Activated T-cell treated with anti-CD3 and anti-CD28 coated beads, Interleukin-2, amount 50 U/mL, for 24 hours (primary cell): ENCODE measurements around the gene NEURL3.

Source experiments
- DNase-seq: peaks from one replicate; pipeline ENCODE4 v3.0.0-alpha.2; 2020
- H3K27ac Mint-ChIP-seq: 2 replicates; pipeline ENCODE4 v1.8.0; 2020; ENCODE audit warnings: mild to moderate bottlenecking, mixed read lengths
- H3K27me3 Mint-ChIP-seq: 2 replicates; pipeline ENCODE4 v1.8.0; 2020; ENCODE audit warnings: mixed read lengths
- H3K36me3 Mint-ChIP-seq: 2 replicates; pipeline ENCODE4 v1.8.0; 2020; ENCODE audit warnings: low read depth, mixed read lengths
- H3K4me1 Mint-ChIP-seq: 2 replicates; pipeline ENCODE4 v1.8.0; 2020; ENCODE audit warnings: low read depth, mixed read lengths
- H3K4me3 Mint-ChIP-seq: 2 replicates; pipeline ENCODE4 v1.8.0; 2020; ENCODE audit warnings: mild to moderate bottlenecking, moderate library complexity, mixed read lengths
- H3K9me3 Mint-ChIP-seq: 2 replicates; pipeline ENCODE4 v1.8.0; 2020; ENCODE audit warnings: mixed read lengths

The NEURL3 gene

DNA sequence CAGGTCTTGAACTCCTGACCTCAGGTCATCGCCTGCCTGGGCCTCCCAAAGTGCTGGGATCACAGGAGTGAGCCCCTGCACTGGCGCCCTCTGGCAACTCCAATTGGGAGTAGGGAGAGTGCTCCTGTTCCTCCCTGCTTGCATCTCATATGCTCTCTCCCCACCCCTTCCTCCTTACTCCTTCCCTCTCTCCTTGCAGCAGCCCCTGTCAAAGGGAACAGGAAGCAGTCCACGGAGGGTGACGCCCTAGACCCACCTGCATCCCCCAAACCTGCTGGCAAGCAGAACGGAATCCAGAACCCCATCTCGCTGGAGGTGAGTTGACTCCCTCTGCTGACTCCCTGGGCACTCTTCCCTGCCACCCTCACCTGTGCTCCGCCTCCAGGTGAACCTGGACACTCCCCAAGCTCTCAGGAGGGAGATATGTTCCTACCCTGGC, 42.1 kb upstream of the NEURL3 start:
- peak overlapping the region; percentile 78 for H3K27ac Mint-ChIP-seq
- H3K4me1 Mint-ChIP-seq: peaks cover 60% of the 10 kb centered on the region
- H3K9me3 Mint-ChIP-seq: no peaks in the 10 kb centered on the region
- no peak for DNase-seq
- peaks cover 94% of the 10 kb centered on the region for H3K36me3 Mint-ChIP-seq
- no peak overlapping the region for H3K4me3 Mint-ChIP-seq
- no peaks in the 10 kb centered on the region for H3K27me3 Mint-ChIP-seq

DNA sequence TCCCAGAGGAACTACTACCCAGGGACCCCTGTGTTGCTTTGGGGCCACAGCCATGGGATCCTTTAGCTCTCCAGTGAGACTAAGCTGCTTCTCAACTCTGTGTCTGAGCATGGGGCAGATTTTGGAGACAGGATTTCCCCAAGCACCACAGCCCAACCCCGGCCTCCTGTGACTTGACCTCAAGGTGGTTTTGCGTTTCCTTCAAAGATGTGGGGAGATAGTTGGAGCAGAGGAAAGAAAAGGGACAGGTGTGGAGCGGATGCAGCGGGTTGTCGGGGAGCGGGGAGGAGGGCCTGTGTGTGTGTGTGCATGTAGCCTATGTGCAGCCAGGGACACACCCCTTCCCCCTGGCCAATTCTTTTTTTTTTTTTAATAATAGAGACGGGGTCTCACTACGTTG, 41.6 kb upstream of the NEURL3 start:
- H3K27me3 Mint-ChIP-seq: no peaks in the 10 kb centered on the region
- H3K27ac Mint-ChIP-seq: peak overlapping the region; percentile 90
- H3K9me3 Mint-ChIP-seq: no peaks in the 10 kb centered on the region
- H3K4me3 Mint-ChIP-seq: no peak overlapping the region
- peaks cover 94% of the 10 kb centered on the region for H3K36me3 Mint-ChIP-seq
- peak; percentile 37 for DNase-seq
- H3K4me1 Mint-ChIP-seq: peaks cover 62% of the 10 kb centered on the region

DNA sequence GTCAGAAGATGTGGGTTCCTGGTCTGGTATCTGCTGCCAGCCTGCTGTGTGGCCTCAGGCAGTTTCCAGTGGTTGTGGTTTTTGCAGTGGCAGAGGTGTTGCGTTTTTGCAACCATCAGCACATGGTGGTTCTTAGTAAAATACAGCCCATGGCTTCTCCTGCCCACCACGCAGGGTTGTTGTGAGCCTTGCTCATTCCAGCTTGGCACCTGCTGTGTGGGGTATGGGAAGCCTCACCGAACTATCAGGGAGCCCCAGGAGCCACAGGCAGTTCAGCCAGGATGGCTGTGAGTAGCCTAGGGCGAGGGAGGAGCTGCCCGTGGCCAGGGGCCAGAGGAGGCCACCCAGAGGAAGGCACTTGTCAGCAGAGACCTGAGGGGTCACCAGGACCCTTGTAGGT, 41.2 kb upstream of the NEURL3 start:
- Mint-ChIP-seq H3K27ac (peak overlapping the region; percentile 90), H3K4me1 (peaks cover 67% of the 10 kb centered on the region), H3K27me3 (no peaks in the 10 kb centered on the region), H3K9me3 (no peaks in the 10 kb centered on the region), H3K4me3 (peak overlapping the region; percentile 45), H3K36me3 (peaks cover 95% of the 10 kb centered on the region)
- DNase-seq: peak; percentile 49

DNA sequence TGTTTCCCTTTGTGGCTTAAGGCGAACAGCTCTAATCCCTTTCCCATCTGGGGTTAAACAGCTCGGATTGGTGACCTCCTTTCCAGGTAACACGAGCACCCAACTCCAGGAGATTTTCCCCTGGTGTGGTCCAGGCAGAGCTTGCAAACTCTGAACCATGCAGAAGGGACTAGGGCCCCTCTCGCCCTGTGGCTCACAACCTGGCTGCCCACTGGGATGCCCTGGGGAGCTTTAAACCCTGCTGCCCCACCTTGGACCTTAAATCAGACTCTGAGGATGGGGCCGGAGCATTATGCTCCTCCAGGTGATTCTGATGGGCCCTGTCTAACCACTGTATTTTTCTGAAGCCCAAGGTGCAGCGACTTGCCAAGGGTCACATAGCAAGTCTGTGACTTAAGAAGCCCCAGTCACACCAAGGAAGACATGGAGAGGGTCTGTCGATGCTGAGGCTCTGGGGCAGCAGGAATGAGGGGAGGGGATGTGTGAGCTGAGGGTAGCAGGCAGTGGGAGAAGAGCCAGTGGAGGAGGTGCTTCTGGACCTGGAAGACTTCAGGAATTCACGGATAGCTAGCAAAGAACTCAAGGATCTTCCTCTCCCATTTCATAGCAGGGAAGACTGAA, 37.3 kb upstream of the NEURL3 start:
- Mint-ChIP-seq H3K27ac (peak overlapping the region; percentile 37), H3K9me3 (no peaks in the 10 kb centered on the region), H3K4me3 (no peak overlapping the region), H3K27me3 (no peaks in the 10 kb centered on the region), H3K4me1 (peaks cover 85% of the 10 kb centered on the region), H3K36me3 (peaks cover 98% of the 10 kb centered on the region)
- DNase-seq: no peak

DNA sequence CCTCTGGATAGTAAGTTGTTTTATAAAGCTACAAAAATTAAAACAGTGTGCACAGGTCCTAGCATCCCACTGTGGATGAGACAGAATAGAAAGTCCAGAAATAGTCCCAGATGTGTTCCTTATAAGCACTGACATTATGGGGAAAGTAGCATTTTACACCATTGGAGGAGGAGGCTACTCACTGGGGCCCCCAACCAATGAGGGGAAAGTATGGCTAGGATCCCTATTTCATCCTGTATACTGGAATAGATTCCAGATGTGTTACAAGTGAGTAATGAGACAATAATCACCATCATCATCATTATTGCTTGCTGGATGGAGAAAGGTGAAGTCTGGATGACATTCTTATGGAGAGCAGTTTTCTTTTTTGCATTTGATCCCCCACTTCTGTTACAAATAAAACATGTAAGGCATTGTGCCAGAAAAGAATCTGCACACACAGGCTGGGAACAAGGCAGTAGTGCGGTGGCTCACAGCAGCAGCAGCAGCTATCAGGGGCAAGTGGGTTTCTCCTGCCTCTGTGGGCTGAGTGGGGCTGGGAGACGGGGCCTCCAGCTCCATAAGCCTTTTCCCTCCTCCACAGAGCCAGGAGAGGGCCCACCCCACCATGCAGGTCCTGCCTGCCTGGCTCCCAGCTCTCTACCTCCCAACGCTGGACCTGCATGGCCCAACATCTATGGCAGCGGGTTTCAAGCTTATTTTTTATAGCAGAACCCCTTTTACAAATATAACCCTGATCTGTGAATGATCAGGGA, 36.4 kb upstream of the NEURL3 start:
- no peak for DNase-seq
- H3K4me3 Mint-ChIP-seq: peak overlapping the region; percentile 95
- H3K27ac Mint-ChIP-seq: peak overlapping the region; percentile 18
- peaks cover 78% of the 10 kb centered on the region for H3K4me1 Mint-ChIP-seq
- no peaks in the 10 kb centered on the region for H3K9me3 Mint-ChIP-seq
- no peaks in the 10 kb centered on the region for H3K27me3 Mint-ChIP-seq
- peaks cover 94% of the 10 kb centered on the region for H3K36me3 Mint-ChIP-seq

DNA sequence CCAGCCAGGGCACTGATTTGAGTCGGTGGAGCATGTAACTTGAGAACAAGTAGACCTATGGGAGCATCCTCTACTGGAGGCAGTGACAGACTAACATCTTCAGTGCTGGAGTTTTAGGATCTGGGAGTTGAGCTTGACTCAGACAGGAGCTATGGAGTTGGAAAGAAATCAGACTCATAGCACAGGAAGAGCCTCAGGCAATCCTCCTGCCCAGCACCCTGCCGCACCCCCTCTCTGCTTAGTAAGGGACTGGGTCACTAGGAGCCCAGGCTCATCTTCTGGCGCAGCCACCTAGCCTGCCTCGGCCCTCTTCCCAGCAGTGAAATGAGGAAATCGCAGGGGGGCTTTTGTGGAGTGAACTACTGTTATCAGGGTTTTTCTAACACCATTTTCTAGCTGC, 35.0 kb upstream of the NEURL3 start:
- peaks cover 76% of the 10 kb centered on the region for H3K4me1 Mint-ChIP-seq
- peaks cover 80% of the 10 kb centered on the region for H3K36me3 Mint-ChIP-seq
- H3K27ac Mint-ChIP-seq: peak overlapping the region; percentile 97
- H3K4me3 Mint-ChIP-seq: peak overlapping the region; percentile 95
- DNase-seq: no peak
- no peaks in the 10 kb centered on the region for H3K9me3 Mint-ChIP-seq
- no peaks in the 10 kb centered on the region for H3K27me3 Mint-ChIP-seq

DNA sequence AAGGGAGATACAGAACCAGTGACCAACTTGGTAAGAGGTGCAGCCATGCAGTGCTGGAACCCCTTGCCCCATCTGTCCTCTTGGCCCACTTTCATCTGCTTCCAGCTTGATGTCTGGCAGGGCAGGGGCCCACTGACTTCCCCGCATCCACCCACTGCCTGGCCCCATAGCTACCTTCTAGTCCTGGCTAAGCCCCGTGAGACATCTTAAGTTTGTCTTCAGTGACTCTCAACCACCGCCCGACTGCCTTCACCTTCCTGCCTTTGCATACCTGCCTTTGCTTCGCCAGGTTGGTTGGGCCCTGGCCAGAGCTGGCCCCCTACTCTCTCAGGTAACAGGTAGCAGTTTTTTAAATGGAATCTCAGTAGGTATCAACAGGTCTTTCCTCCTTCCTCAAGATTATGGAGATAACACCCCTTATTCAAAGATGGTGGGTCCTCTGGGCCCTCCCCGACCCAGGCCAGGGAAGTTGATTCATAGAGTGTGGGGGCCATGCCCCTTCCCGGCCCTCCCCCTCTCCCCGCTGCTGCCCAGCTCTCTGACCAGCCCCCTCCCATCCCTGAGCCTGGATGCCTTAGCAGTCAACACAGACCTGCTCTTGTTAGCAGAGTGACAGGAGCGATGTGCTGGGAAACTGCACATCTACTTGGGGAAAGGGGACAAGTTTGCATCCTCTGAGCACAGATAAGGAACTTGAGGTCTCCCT, 34.2 kb upstream of the NEURL3 start:
- peaks cover 71% of the 10 kb centered on the region for H3K4me1 Mint-ChIP-seq
- H3K36me3 Mint-ChIP-seq: peaks cover 72% of the 10 kb centered on the region
- H3K27ac Mint-ChIP-seq: peak overlapping the region; percentile 97
- peak overlapping the region; percentile 95 for H3K4me3 Mint-ChIP-seq
- H3K27me3 Mint-ChIP-seq: no peaks in the 10 kb centered on the region
- no peak for DNase-seq
- H3K9me3 Mint-ChIP-seq: no peaks in the 10 kb centered on the region

DNA sequence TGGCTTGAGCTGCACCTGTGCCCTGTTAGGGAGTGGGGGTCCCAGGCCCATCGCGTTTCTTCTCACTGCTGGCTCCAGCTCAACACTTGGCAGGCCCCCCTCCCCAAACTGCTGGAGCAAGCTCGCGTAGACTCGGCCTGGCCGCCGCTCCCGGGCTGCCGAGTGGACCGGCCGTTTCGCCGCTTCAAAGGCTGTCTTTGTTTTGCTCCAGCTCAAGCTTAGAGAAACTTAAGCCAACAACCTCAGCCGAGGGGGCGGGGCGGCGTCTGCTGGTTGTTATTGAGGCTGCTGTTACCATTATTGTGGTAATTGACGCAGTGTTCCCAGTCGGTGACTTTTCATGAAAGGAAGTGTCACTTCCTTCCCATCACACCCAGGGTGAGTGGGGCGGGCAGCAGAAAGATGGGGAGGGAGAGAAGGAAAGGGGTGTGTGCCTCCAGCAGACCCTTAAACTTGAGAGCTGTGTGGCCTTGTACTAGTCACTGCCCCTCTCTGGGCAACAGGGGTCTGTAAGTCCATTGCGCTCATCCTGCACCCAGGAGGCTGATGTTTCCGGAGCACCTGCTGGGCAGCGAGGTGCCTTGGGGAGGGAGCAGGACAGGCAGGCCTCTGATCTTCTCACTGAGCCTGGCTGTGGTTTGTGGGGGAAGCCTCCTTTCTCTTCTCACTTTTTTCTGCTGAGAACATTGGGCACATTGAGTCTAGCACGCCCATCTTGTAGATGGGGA, 33.5 kb upstream of the NEURL3 start:
- H3K36me3 Mint-ChIP-seq: peaks cover 65% of the 10 kb centered on the region
- peaks cover 71% of the 10 kb centered on the region for H3K4me1 Mint-ChIP-seq
- DNase-seq: peak; percentile 91
- H3K27me3 Mint-ChIP-seq: no peaks in the 10 kb centered on the region
- H3K4me3 Mint-ChIP-seq: peak overlapping the region; percentile 95
- no peaks in the 10 kb centered on the region for H3K9me3 Mint-ChIP-seq
- H3K27ac Mint-ChIP-seq: peak overlapping the region; percentile 97

DNA sequence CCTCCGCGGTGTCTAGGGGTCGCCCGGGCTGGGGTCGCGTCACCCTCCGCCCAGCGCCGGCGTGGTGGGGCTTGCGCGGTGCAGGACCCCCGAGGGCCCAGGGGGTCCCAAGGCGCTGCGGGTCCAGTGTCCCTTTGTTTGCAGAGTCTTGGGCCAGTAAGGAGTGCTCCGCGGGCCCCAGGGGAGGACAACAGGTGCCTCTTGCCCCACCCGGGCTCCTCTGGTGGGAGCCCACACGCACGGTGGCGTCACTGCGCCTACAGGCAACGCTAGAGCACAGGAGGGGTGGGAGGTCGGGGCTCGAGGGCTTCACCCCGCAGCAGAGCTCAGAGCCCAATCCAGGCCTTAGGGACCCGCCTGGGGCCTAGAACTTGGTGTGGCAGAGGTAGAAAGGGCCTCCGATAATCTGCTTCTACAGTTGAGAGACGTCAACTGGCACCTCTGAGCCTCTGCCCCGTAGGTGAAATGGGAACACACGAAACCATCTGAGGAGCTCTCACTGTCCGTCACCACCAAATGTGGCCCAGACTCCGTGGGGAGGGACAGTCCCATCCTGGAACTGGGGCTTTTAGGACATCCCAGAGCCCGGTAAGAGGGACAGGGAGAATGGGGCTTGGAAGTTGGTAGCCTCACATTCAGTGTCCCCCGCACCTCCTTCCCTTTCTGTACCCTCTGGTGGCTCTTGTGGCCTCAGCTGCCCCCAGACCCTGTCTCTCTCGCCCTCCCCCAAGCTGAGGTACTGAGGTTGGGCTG, 32.8 kb upstream of the NEURL3 start:
- peaks cover 71% of the 10 kb centered on the region for H3K4me1 Mint-ChIP-seq

DNA sequence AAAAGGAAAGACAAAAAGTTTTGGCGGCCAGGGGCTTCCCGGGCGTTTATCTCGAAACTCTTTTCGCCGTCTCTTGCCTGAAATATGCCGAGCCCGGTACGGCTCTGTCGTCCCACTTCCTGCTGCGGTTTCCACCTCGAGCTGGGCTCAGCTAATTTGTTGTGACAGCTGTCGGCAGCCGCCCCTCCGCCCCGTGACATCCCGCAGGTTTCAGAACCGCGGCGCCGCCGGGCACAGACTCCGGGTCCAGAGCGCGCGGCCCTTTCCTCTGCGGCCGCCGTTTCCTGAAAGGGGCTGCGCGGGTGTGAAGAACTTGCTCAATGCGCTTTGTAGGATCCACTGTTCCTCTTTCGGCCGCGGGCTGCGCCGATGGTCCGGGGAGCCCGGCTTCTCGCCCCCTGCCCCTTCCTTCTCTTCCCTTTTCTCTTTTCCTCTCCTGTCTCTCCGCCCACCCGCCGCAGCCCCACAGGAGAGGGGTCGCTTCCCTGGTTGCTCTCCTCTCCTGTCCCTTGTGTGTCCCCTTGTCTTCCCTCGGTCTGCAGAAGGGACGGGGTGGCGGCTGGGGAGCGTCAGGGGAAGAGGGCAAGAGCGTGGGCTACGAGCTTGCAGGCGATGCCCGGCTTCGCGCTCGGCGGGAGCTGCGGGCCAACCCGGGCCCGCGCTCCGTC, 32.0 kb upstream of the NEURL3 start:
- peak overlapping the region; percentile 95 for H3K4me3 Mint-ChIP-seq
- H3K27ac Mint-ChIP-seq: peak overlapping the region; percentile 97
- H3K4me1 Mint-ChIP-seq: peaks cover 71% of the 10 kb centered on the region
- DNase-seq: peak; percentile 87
- H3K36me3 Mint-ChIP-seq: peaks cover 51% of the 10 kb centered on the region
- H3K27me3 Mint-ChIP-seq: no peaks in the 10 kb centered on the region
- H3K9me3 Mint-ChIP-seq: no peaks in the 10 kb centered on the region

More for the DNA sequence above, 32.8 kb upstream of the NEURL3 start:
- Mint-ChIP-seq H3K4me3 (peak overlapping the region; percentile 95), H3K36me3 (peaks cover 58% of the 10 kb centered on the region), H3K9me3 (no peaks in the 10 kb centered on the region), H3K27ac (peak overlapping the region; percentile 97), H3K27me3 (no peaks in the 10 kb centered on the region)
- peak; percentile 69 for DNase-seq

DNA sequence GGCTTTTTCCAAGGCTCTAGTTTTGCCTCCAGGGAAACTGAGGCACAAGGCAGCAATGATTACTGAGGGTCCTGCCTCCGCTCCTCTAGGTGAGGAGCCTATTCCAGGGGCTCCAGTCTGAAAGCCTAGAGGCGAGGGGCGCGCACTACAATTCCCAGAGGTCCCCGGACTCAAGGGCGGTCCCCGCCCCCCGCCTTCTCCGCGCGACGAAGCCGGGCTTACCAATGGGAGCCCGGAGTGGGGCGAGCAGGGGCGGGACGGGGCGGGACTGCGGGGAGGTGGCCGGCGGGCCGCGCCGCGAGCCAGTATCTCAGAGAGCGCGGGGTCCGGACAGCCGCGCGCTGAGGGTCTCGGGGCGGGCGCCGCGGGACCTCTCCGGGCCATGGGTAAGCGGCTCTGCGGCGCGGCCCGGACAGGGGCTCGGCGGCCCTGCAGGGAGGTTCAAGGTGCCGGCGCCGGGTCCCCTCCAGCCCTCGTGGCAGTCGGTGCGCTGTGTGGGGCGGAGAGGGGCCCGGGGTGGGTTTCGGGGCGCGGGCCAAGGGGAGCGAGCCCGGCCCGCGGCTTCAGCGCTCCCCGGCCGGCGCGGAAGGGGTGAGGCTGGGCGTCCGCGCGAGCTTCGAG, 31.4 kb upstream of the NEURL3 start, which contains the start of gene ARID5A:
Gene ARID5A, plus strand, starts transcription at position 308 of the 621 bp plus-strand sequence. Its CDS starts 75 bp downstream, at position 383.
- Mint-ChIP-seq H3K4me1 (peaks cover 71% of the 10 kb centered on the region), H3K27ac (peak within 1 kb of the TSS; percentile 97), H3K9me3 (no peaks in the 10 kb centered on the region), H3K4me3 (peak within 1 kb of the TSS; percentile 95), H3K27me3 (no peaks in the 10 kb centered on the region), H3K36me3 (peaks cover 44% of the 10 kb centered on the region)
- peak; percentile 93 for DNase-seq

DNA sequence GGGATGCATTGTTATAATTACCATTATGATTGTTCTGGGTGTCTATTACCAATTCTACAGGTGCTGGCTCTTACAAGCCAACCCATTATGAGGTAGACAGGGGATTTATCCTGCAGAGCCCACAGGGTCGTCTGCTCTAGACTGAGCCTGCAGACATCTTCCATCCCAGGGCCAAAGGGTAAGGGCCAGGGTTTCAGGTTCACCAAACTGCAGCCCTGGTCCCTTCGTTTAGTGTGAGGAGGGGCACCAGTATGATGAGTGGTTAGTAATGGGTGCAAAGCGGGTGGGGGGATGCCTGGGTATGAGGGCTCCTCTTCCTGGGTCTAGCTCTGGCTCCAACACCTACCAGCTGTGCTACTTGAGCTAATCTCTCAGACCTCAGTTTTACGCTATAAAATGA, 30.2 kb upstream of the NEURL3 start:
- Mint-ChIP-seq H3K4me3 (no peak overlapping the region), H3K4me1 (peaks cover 76% of the 10 kb centered on the region)

DNA sequence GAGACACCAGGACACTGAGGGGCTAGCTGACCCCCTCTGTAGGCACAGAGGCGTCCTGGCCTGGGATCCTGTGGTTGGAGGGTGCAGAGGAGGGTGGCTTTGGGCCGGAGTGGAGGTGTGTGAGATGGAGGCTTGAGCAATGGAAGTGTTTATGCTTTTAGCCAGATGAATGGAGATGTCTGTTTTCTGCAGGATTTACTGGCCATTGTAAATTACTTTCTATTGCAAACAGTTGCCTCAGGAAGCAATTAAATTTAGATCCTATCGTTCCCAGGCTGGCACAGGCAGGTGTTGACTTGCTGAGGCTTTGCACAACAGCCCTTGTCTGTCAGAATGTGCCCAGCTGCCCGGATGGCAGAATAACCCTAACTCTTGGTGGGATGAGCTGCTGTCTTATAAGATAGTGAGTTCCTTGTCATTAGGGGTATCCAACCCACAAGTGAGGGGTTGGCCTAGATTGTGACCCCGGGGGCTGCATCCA, 29.6 kb upstream of the NEURL3 start:
- Mint-ChIP-seq H3K27ac (no peak overlapping the region), H3K27me3 (no peaks in the 10 kb centered on the region), H3K4me3 (no peak overlapping the region), H3K4me1 (peaks cover 76% of the 10 kb centered on the region), H3K9me3 (no peaks in the 10 kb centered on the region), H3K36me3 (peaks cover 26% of the 10 kb centered on the region)
- DNase-seq: no peak

More for the DNA sequence above, 30.2 kb upstream of the NEURL3 start:
- Mint-ChIP-seq H3K27me3 (no peaks in the 10 kb centered on the region), H3K36me3 (peaks cover 32% of the 10 kb centered on the region), H3K9me3 (no peaks in the 10 kb centered on the region), H3K27ac (peak overlapping the region; percentile 40)
- no peak for DNase-seq
